HEK293 (cell line): ENCODE results near the gene FZD10.

Experiments
- CTCF ChIA-PET: fragments of 350-600 bp; formaldehyde crosslinking; extraction: SDS; loops from one replicate; lab custom pipeline; 2021; ENCODE audit warnings: antibody characterized with exemption; lab: Yijun Ruan, JAX
- POLR2A ChIA-PET: fragments of 300-600 bp; formaldehyde crosslinking; extraction: SDS; loops from one replicate; lab custom pipeline; 2020; ENCODE audit warnings: antibody characterized with exemption, inconsistent platforms; lab: Yijun Ruan, JAX
- H3K27ac ChIP-seq: fragments of 200-500 bp; sonication (Bioruptor generic); 2 replicates; pipeline ENCODE4 v1.5.1; 2014; ENCODE audit warnings: low read depth, low read length, control low read depth, inconsistent platforms; ENCODE audit errors: extremely low read depth
- H3K36me3 ChIP-seq, 2 experiments: fragments of 200-500 bp in 1 of 2; sonication (Bioruptor generic) in 1 of 2; 1 replicate in 1 of 2; 2 replicates in 1 of 2; pipeline ENCODE4 v1.5.1; 2014 to 2017; ENCODE audit warnings: inconsistent platforms in 2 of 2, low read length in 2 of 2; ENCODE audit not compliant: control insufficient read depth in 2 of 2, insufficient read depth in 1 of 2
- H3K4me1 ChIP-seq: fragments of 200-500 bp; sonication (Bioruptor generic); 2 replicates; pipeline ENCODE4 v1.5.1; 2014; ENCODE audit warnings: mild to moderate bottlenecking, low read length, inconsistent platforms; ENCODE audit not compliant: control insufficient read depth, insufficient read depth
- H3K4me3 ChIP-seq: 2 replicates; pipeline ENCODE4 v1.5.1; 2011; ENCODE audit warnings: low read depth, mild to moderate bottlenecking, control low read depth, low read length, moderate library complexity
- H3K9me3 ChIP-seq: fragments of 200-500 bp; sonication (Bioruptor generic); 2 replicates; pipeline ENCODE4 v1.5.1; 2014; ENCODE audit warnings: low read depth, low read length, inconsistent platforms; ENCODE audit not compliant: control insufficient read depth, insufficient read depth
- HOXC10 ChIP-seq: sonication (generic); formaldehyde crosslinking; IDR thresholded peaks from 2 replicates; pipeline ENCODE4 v1.8.1; 2023; ENCODE audit warnings: mild to moderate bottlenecking, missing genetic modification reagents
- MEIS1 ChIP-seq: sonication (generic); formaldehyde crosslinking; IDR thresholded peaks from 2 replicates; pipeline ENCODE4 v1.8.1; 2022; ENCODE audit warnings: missing genetic modification reagents, mild to moderate bottlenecking, borderline replicate concordance
- REPIN1 ChIP-seq: fragments of 450-650 bp; formaldehyde crosslinking; IDR thresholded peaks from 2 replicates; pipeline ENCODE4 v1.5.1; 2017; ENCODE audit warnings: missing biosample characterization, missing genetic modification characterization, low read depth
- SETDB1 ChIP-seq: IDR thresholded peaks from one replicate; pipeline ENCODE4 v1.6.1; 2017; ENCODE audit warnings: mild to moderate bottlenecking, low read length, moderate library complexity, mixed read lengths; ENCODE audit not compliant: insufficient read length
- SP2 ChIP-seq: fragments of 450-650 bp; formaldehyde crosslinking; IDR thresholded peaks from 2 replicates; pipeline ENCODE4 v1.5.1; 2016; ENCODE audit warnings: missing biosample characterization, missing genetic modification characterization
- TRIM28 ChIP-seq: IDR thresholded peaks from 2 replicates; pipeline ENCODE4 v1.6.1; 2011; ENCODE audit warnings: low read length, control low read depth, borderline replicate concordance
- TSHZ1 ChIP-seq: fragments of 450-650 bp; formaldehyde crosslinking; IDR thresholded peaks from 2 replicates; pipeline ENCODE4 v1.5.1; 2016; ENCODE audit warnings: missing biosample characterization, missing genetic modification characterization, borderline replicate concordance
- ZFP41 ChIP-seq: fragments of 450-650 bp; formaldehyde crosslinking; IDR thresholded peaks from 2 replicates; pipeline ENCODE4 v1.5.1; 2016; ENCODE audit warnings: missing biosample characterization, missing genetic modification characterization, borderline replicate concordance
- ZNF16 ChIP-seq: fragments of 450-650 bp; formaldehyde crosslinking; IDR thresholded peaks from 2 replicates; pipeline ENCODE4 v1.5.1; 2016; ENCODE audit warnings: low read depth, missing biosample characterization, missing genetic modification characterization
- ZNF214 ChIP-seq: fragments of 450-650 bp; formaldehyde crosslinking; IDR thresholded peaks from 2 replicates; pipeline ENCODE4 v1.5.1; 2017; ENCODE audit warnings: missing biosample characterization, mild to moderate bottlenecking, missing genetic modification characterization, borderline replicate concordance
- ZNF26 ChIP-seq: fragments of 450-650 bp; formaldehyde crosslinking; IDR thresholded peaks from 2 replicates; pipeline ENCODE4 v1.5.1; 2016; ENCODE audit warnings: missing biosample characterization, missing genetic modification characterization
- ZNF280C ChIP-seq: fragments of 450-650 bp; formaldehyde crosslinking; IDR thresholded peaks from 2 replicates; pipeline ENCODE4 v1.5.1; 2016; ENCODE audit warnings: missing biosample characterization, missing genetic modification characterization
- ZNF514 ChIP-seq: fragments of 450-650 bp; formaldehyde crosslinking; IDR thresholded peaks from 2 replicates; pipeline ENCODE4 v1.5.1; 2016; ENCODE audit warnings: missing biosample characterization, missing genetic modification characterization
- ZNF529 ChIP-seq: fragments of 450-650 bp; formaldehyde crosslinking; IDR thresholded peaks from 2 replicates; pipeline ENCODE4 v1.5.1; 2017; ENCODE audit warnings: missing genetic modification characterization, missing biosample characterization; ENCODE audit not compliant: insufficient replicate concordance
- ZNF596 ChIP-seq: fragments of 450-650 bp; IDR thresholded peaks from 2 replicates; pipeline ENCODE4 v1.5.0; 2018; ENCODE audit warnings: missing biosample characterization, mild to moderate bottlenecking, missing genetic modification characterization, moderate library complexity
- ZNF600 ChIP-seq: fragments of 450-650 bp; formaldehyde crosslinking; IDR thresholded peaks from 2 replicates; pipeline ENCODE4 v1.5.1; 2016; ENCODE audit warnings: missing biosample characterization, missing genetic modification characterization
- ZNF610 ChIP-seq: fragments of 450-650 bp; formaldehyde crosslinking; IDR thresholded peaks from 2 replicates; pipeline ENCODE4 v1.5.1; 2016; ENCODE audit warnings: missing biosample characterization, missing genetic modification characterization, borderline replicate concordance
- ZNF660 ChIP-seq: fragments of 450-650 bp; IDR thresholded peaks from 2 replicates; pipeline ENCODE4 v1.5.1; 2018; ENCODE audit warnings: missing biosample characterization, mild to moderate bottlenecking, missing genetic modification characterization
- ZNF670 ChIP-seq: fragments of 450-650 bp; formaldehyde crosslinking; IDR thresholded peaks from 2 replicates; pipeline ENCODE4 v1.5.1; 2016; ENCODE audit warnings: missing biosample characterization, missing genetic modification characterization, low read depth

The FZD10 gene

GRCh38 chr12:130205495-130205894 is 43.2 kb downstream of the FZD10 start (continued):
- no peak for TF ChIP-seq ZNF280C (tag by site-specific recombination)
- TF ChIP-seq MEIS1 (CRISPR knock-in tag): no peak
- TF ChIP-seq SP2 (tag by site-specific recombination): no peak
- no peak for TF ChIP-seq ZNF670 (tag by site-specific recombination)
- TF ChIP-seq ZNF600 (tag by site-specific recombination): no peak

- TF ChIP-seq ZNF596 (tag by site-specific recombination) (no peak), ZNF26 (tag by site-specific recombination) (no peak), ZNF514 (no peak), ZNF214 (tag by site-specific recombination) (no peak), REPIN1 (tag by site-specific recombination) (no peak), ZNF660 (tag by site-specific recombination) (no peak), ZNF16 (tag by site-specific recombination) (no peak), ZNF610 (tag by site-specific recombination) (no peak), ZNF529 (no peak), ZFP41 (tag by site-specific recombination) (no peak), TSHZ1 (tag by site-specific recombination) (no peak)
- TF ChIP-seq, all 188 proteins: peak for 0
- Histone ChIP-seq H3K27ac (no peak overlapping the region), H3K4me1 (no peaks in the 10 kb centered on the region), H3K9me3 (no peaks in the 10 kb centered on the region), H3K4me3 (no peak overlapping the region), H3K36me3 (no peaks in the 10 kb centered on the region)
- ChIA-PET POLR2A (no interaction called here), CTCF (interaction anchor here (0.6 to 0.7 kb wide), 2 partner anchors 12 to 182 kb away, joined by 3 to 4 read pairs; no protein-coding TSS in a partner anchor)
Measured at GRCh38 chr12:130212384-130212989, 50.2 kb downstream of the FZD10 start.

- no peaks in the 10 kb centered on the region for H3K9me3 ChIP-seq
- peak; percentile 86 for TF ChIP-seq SETDB1
- peak; percentile 65; the same call in 1 of the 2 replicates for TF ChIP-seq TRIM28
- no peak for TF ChIP-seq HOXC10
- TF ChIP-seq, all 188 proteins: peak for 2
- no peaks in the 10 kb centered on the region for H3K36me3 ChIP-seq
- no peaks in the 10 kb centered on the region for H3K4me1 ChIP-seq
- no peak overlapping the region for H3K27ac ChIP-seq
- POLR2A ChIA-PET: no interaction called here
- H3K4me3 ChIP-seq: no peak overlapping the region
- CTCF ChIA-PET: interaction anchor here (0.6 kb wide), 1 partner anchor 183 kb away, joined by 3 read pairs; no protein-coding TSS in a partner anchor
Measured at GRCh38 chr12:130213249-130213648, 51.0 kb downstream of the FZD10 start.
